Left cardiac atrium (tissue), 4 donors: Measurements from ENCODE around the gene CBX8. TPM values are rescaled to one million over a fixed set of nuclear protein-coding genes. Genes with fewer than 3 reads are reported as not detected.

ENCODE experiments used
- ATAC-seq, 2 donors: fragments of 200-7000 bp; cut with Tn5 transposase; one replicate each; pipeline ENCODE4 v1.9.1; 2020; ENCODE audit warnings: mild to moderate bottlenecking in 2 of 2, moderate library complexity in 2 of 2
- DNase-seq: peaks from one replicate; pipeline ENCODE4 v3.0.0-alpha.2; 2020
- intact Hi-C, 2 donors: fragments of 100-400 bp; cut with DNase I; formaldehyde crosslinking; loops; one replicate each; pipeline versions ENCODE4 v1.14.1 to v1.15.1; 2022 to 2023
- total RNA-seq, 2 donors: library from RNA; stranded (reverse); fragmentation: NEBNext Ultra II Directional; extraction: Animal tissue kit (Norgen Biotek cat#: 25700); gene quantifications; one replicate each; pipeline ENCODE4 v1.2.1, GENCODE V29; 2021
- donor health status: DM: no; HTN: yes; CAD: no.
- donor health status: DM: no; HTN: yes; CAD: no; lungs with severe emphysema.
- donor health status: DM: yes; HTN: yes; CAD: no.
- donor health status: Dilated cardiomyopathy.

Gene CBX8
- total RNA-seq, 2 donors from 2014 or later = 4.1 to 5.9 TPM

DNA sequence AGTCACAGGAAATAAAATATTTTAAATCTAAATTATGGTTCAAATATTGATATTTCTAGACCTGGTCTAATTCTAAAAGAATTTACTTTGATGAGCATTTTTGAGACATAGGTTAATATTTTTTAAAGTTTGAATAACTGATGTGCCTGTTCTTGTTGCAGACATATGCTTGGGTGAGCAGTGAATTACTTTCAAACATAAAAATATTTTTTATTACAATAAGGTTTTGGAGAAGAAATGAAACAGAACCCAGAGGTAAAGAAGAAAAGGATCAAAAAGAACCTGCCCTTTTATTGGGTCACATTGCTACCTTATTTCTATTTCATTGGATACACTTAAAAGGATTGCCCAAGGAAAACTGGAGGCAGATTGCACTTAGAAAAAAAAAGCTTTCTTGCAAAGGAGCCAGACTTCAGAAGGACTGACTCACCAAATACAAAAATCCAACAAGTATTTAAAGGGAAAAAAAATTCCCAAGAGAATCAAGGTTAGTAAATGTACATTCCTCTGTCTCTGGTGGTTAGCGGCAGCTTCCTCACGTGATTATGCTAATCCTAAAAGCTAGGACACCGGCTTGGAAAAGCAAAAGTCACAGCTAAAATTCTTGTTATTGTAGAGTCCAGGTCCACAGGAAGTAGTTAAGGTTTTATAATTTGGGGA is 47.6 kb downstream of the CBX8 start:
- no peak for DNase-seq
- ATAC-seq = no peak
- intact Hi-C loops = loop anchor here (5.0 to 10.0 kb wide), 3 partner anchors 46 to 243 kb away; partner anchors contain the start of gene CBX8 (in 1 of the 2)

DNA sequence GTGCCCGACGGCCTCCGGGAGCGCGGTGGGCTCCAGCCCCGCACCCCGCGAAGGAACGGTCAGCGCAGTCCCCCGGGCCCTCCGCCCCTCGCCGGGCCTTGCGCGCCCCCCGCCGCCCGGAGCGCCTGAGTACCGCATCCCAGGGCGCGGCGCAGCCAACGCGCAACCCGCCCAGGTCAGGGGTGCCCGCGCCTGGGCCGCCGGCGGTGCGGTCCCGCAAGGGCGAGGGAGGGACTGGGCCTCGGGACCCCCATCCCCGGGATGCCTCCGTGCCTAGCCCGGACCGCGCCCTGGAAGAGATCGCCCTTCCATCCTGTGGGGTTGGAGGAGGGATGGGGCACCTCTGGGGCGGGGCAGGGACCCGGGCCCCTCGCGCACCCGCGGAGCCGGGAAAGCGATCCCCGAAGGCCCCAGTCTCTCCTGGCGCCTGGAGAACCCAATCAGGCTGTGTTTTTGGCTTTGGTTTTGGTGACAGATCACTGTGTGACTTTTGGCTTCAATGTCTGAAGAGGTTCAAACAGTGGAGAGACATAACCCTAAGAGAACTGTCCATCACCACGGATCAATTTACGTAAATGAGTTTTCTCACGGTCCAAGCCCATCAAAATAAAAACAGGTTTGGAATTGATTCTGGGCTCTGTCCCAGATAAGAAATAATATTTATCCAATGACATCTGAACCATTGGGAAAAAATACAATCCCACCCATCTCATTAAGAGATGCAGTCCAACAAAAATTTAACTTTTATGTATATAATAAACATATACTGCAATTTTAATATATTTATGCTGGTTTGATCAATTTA is 48.4 kb downstream of the CBX8 start:
- ATAC-seq (no peak), DNase-seq (no peak)
- intact Hi-C loops = loop anchor here (5.0 to 10.0 kb wide), 3 partner anchors 46 to 244 kb away; partner anchors contain the start of gene CBX8 (in 1 of the 2)

DNA sequence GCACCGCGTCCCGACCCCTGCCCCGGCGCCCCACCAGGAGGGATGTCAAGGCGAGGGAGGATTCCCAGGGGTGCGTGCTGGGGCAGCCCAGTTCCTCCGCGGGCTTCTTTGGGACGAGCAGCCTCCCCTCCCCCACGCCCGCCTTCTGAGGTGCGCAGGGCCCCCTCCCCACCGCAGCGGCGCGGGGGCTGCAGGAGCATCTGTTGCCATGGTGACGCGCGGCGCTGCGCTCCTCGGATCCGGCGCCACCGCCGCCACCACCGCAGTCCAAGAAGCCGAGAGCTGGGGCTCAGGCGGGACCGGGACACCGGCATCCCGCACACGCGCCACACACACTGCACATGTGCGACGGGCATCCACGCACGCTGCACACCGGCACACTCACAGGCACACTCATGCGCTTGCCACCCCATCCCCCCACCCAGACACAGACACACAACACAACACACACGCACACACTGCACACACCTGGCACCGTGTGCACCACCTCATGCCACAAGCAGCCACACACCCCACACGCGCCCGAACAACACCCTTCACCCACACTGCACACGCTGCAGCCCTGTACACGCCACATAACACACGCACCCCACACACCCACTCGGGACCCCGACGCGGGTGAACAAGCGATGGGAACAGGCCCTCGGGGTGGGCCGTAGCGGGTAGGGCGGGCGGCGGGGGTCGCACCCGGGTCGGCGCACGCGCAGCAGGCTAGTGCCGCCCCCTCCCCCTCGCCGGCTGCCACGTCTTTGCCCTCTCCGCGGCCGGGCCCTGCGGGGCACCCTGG is 49.2 kb downstream of the CBX8 start:
- no peak for ATAC-seq
- intact Hi-C loops = loop anchor here (5.0 to 10.0 kb wide), 3 partner anchors 47 to 245 kb away; partner anchors contain the start of gene CBX8 (in 1 of the 2)
- DNase-seq = no peak

DNA sequence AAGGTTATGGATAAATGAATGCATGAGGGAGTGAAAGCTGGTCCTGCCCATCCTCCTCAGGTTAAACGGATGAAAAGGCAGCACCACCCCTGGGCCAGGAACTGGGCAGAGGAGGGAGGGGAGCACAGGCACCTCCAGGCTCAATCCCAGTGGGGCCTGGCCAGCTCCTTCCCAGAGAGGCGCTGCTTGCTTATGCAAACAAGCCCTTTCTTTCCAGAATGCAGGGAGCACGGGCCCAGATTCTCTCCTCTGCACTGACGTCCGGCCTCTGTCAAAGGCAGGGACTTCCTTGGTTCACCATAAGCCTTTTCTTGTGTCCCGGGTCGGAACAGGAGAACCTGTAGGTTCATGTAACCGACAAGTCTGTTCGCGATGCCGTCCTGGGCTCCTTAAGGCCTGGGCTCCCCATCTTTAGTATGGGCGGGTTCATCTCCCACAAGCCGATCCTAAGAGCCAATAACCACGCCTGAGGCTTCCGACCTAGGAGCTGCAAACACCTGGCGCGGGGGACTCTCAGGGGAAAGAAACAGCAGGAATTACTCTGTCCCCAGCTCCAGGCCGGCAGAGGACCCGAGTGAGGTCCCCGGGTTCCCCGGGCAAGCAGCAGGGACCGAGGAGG is 49.9 kb downstream of the CBX8 start:
- intact Hi-C loops = loop anchor here (5.0 to 10.0 kb wide), 3 partner anchors 48 to 245 kb away; partner anchors contain the start of gene CBX8 (in 1 of the 2)

DNA sequence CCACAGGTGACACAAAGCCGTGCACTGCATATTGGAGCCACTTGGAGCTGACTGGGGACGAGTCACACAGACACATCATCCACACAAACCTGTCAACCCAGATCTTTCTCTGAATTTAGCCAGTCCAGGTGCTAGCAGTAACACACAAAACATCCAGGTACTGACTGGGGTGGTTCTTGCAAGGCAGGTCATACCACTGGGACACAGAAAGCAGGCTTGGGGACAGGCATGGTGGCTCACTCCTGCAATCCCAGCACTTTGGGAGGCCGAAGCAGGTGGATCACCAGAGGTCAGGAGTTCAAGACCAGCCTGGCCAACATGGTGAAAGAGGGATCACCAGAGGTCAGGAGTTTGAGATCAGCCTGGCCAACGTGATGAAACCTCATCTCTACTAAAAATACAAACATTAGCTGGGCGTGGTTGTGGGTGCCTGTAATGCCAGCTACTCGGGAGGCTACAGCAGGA is 51.2 kb downstream of the CBX8 start:
- intact Hi-C loops = loop anchor here (5.0 to 10.0 kb wide), 3 partner anchors 49 to 247 kb away; partner anchors contain the start of gene CBX8 (in 1 of the 2)

More for the DNA sequence above, 49.9 kb downstream of the CBX8 start:
- ATAC-seq (no peak), DNase-seq (no peak)

DNA sequence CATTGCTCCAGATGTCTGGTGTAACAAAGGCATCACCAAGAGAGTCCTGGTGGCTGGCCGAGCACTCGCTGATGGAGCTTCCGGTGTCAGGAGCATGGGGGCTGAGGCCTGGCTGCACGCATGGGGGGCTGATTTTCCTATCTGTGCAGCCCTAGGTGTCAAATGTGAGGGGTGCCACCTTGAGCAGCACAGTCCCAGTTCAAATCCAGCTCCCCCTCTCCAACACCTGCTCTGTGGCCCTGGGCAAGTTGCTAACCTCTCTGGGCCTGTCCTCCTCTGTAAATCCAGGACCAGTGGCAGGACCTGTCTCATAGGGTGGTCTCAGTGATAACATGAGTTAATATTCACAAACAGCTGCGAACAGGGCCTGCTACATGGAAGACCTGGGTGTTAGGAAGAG is 53.3 kb downstream of the CBX8 start:
- ATAC-seq (no peak), DNase-seq (no peak)
- intact Hi-C loops = loop anchor here (10.0 kb wide), 2 partner anchors 51 to 241 kb away; partner anchors contain the start of gene CBX8 (in 1 of the 2)

More for the DNA sequence above, 51.2 kb downstream of the CBX8 start:
- ATAC-seq = no peak
- DNase-seq = no peak

DNA sequence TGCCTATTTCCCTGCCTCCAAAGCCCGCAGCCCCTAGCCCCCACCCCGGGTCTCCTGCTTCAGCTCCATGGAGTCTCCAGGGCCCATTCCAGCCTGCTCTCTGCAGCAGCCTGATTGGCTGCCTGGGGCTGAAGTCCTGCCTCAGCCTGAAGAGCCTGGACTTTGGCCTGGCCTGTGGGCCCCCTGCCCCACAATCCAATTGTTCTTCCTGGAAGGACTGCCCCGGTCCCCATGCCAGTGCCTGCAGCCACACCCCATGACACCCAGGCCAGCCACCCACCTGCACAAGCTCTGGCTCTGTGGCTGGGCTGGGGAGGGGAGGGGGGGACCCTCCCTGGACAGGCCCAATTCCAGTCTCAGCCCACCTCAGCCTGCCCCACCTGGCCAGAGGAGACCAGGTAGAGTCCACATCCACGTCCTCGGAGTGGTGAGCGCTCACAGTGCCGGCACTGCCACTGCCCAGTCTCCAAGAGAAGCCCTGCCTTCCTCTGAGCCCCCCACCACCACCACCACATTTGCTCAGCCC is 53.9 kb downstream of the CBX8 start:
- ATAC-seq (no peak), DNase-seq (no peak)
- intact Hi-C loops = loop anchor here (10.0 kb wide), 2 partner anchors 52 to 242 kb away; partner anchors contain the start of gene CBX8 (in 1 of the 2)

DNA sequence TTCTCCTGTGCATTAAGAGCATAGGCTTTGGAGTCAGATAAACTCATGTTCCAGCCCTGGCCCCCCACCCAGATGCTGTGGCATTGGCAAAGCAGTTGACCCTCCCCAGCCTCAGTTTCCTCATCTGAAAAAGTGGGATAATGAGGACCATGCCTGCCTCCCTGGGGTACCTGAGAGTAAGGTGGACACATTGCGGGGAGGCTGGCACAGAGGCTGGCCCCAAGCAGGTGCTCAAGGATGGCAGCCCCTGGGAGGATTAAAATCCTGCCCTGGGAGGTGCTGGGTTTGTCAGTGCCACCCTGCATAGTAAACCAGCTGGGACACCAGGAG is 54.3 kb downstream of the CBX8 start:
- intact Hi-C loops = loop anchor here (10.0 kb wide), 2 partner anchors 52 to 242 kb away; partner anchors contain the start of gene CBX8 (in 1 of the 2)
- no peak for DNase-seq
- no peak for ATAC-seq

Other genes with a start within 250 kb of the CBX8 start
- not detected for gene RBFOX3, start 186.0 kb downstream of the CBX8 start, total RNA-seq
- not detected for gene ENPP7, start 66.1 kb downstream of the CBX8 start, total RNA-seq
- gene CBX2, start 18.9 kb downstream of the CBX8 start, total RNA-seq = 1 to 10 TPM; 3.1 to 3.5 TPM
- gene CBX4, start 42.4 kb upstream of the CBX8 start, total RNA-seq = 10 to 100 TPM; 17.9 to 24.2 TPM
- 10 to 100 TPM; 29.9 to 30.9 TPM for gene TBC1D16, start 238.8 kb upstream of the CBX8 start, total RNA-seq
- 1 to 10 TPM; 5.9 to 9.8 TPM for gene CCDC40, start 239.6 kb upstream of the CBX8 start, total RNA-seq